ENCODE results near the gene TIMP3.

DNA sequence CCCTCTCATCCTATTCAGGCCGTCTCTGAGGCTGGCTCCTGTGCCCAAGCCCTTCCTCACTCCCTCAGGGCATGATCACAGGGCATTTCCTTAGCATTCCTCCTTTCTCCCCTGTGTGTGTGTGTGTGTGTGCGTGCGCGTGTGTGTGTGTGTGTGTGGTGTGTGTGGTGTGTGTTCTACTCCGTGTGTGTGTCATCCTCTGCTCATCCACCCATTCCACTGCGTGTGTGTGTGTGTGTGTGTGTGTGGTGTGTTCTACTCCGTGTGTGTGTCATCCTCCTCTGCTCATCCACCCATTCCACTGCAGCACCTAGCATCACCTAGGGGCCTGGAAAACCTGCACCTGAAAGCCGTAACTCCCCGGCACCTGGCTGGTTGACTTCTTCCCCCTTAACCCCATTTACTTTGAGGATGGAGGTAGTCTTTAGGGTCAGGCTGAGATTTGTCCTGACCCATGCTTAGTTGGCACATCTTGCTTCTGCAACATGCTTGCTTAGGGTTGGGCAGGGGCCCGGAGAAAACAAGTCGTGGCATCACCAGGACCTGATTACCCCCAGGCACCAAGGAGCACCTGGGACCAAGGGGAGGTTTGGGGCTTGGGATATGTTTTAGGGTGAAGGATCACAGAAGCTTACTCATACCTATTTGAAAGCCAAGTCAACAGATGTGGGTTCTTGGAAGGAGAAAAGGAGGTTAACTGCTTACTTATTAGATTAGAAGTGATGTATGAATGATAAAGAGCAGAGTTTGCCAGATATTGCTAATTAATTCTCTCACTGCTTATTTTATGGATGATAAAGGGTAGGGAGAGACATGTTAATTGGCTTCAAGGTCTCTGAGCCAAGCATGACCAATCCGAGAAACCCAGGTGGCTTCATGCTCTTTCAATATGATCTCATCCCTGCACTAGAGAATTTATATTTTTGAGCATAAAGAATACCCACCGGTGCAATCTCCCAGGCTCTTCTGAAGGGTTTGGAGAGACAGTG is 18.9 kb downstream of the TIMP3 start:
- no peak for TF ChIP-seq EZH2 (IDR thresholded peaks at IDR 0.05; ENCODE audit: low read length, missing control alignments)
- TF ChIP-seq, protein P1, sequence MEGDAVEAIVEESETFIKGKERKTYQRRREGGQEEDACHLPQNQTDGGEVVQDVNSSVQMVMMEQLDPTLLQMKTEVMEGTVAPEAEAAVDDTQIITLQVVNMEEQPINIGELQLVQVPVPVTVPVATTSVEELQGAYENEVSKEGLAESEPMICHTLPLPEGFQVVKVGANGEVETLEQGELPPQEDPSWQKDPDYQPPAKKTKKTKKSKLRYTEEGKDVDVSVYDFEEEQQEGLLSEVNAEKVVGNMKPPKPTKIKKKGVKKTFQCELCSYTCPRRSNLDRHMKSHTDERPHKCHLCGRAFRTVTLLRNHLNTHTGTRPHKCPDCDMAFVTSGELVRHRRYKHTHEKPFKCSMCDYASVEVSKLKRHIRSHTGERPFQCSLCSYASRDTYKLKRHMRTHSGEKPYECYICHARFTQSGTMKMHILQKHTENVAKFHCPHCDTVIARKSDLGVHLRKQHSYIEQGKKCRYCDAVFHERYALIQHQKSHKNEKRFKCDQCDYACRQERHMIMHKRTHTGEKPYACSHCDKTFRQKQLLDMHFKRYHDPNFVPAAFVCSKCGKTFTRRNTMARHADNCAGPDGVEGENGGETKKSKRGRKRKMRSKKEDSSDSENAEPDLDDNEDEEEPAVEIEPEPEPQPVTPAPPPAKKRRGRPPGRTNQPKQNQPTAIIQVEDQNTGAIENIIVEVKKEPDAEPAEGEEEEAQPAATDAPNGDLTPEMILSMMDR (conservative IDR thresholded peaks at IDR 0.05 in 1 of 2, IDR thresholded peaks at IDR 0.05 in 1 of 2; ENCODE audit: low read depth in 1 of 2, low read length in 2 of 2) = no peak
